AML-193 (cell line): ENCODE measurements around the gene DOCK6.

Experiments used
- DNase-seq, 2 experiments: peaks; one replicate each; lab custom pipeline; 2025; lab: John Stamatoyannopoulos, UW

DOCK6 gene, protein sequence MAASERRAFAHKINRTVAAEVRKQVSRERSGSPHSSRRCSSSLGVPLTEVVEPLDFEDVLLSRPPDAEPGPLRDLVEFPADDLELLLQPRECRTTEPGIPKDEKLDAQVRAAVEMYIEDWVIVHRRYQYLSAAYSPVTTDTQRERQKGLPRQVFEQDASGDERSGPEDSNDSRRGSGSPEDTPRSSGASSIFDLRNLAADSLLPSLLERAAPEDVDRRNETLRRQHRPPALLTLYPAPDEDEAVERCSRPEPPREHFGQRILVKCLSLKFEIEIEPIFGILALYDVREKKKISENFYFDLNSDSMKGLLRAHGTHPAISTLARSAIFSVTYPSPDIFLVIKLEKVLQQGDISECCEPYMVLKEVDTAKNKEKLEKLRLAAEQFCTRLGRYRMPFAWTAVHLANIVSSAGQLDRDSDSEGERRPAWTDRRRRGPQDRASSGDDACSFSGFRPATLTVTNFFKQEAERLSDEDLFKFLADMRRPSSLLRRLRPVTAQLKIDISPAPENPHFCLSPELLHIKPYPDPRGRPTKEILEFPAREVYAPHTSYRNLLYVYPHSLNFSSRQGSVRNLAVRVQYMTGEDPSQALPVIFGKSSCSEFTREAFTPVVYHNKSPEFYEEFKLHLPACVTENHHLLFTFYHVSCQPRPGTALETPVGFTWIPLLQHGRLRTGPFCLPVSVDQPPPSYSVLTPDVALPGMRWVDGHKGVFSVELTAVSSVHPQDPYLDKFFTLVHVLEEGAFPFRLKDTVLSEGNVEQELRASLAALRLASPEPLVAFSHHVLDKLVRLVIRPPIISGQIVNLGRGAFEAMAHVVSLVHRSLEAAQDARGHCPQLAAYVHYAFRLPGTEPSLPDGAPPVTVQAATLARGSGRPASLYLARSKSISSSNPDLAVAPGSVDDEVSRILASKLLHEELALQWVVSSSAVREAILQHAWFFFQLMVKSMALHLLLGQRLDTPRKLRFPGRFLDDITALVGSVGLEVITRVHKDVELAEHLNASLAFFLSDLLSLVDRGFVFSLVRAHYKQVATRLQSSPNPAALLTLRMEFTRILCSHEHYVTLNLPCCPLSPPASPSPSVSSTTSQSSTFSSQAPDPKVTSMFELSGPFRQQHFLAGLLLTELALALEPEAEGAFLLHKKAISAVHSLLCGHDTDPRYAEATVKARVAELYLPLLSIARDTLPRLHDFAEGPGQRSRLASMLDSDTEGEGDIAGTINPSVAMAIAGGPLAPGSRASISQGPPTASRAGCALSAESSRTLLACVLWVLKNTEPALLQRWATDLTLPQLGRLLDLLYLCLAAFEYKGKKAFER (N-terminal part only)

GRCh38 chr19:11261971-11262839 lies at the start of gene DOCK6:
Gene DOCK6, minus strand, starts transcription at chr19:11262524. Its CDS starts 84 bp downstream, at chr19:11262440.
- no peak for DNase-seq

DNA sequence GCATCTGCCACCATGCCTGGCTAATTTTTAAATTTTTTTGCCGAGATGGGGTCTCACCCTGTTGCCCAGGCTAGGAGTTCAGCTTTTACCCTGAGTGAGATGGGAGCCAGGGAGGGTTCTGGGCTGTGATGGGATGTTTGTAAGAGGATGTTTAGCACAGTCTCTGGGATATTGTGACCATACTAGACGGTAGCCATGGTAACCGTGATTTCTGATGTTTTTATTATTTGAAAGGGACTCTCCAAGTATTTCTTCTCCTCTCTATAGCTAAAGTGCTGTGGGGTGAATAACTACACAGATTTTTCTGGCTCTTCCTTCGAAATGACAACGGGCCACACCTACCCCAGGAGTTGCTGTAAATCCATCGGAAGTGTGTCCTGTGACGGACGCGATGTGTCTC lies 44.0 kb upstream of the DOCK6 start:
- DNase-seq: no peak

GRCh38 chr19:11304936-11305335 lies 42.6 kb upstream of the DOCK6 start:
- DNase-seq: no peak

GRCh38 chr19:11300811-11301120 lies 38.4 kb upstream of the DOCK6 start:
- no peak for DNase-seq

DNA sequence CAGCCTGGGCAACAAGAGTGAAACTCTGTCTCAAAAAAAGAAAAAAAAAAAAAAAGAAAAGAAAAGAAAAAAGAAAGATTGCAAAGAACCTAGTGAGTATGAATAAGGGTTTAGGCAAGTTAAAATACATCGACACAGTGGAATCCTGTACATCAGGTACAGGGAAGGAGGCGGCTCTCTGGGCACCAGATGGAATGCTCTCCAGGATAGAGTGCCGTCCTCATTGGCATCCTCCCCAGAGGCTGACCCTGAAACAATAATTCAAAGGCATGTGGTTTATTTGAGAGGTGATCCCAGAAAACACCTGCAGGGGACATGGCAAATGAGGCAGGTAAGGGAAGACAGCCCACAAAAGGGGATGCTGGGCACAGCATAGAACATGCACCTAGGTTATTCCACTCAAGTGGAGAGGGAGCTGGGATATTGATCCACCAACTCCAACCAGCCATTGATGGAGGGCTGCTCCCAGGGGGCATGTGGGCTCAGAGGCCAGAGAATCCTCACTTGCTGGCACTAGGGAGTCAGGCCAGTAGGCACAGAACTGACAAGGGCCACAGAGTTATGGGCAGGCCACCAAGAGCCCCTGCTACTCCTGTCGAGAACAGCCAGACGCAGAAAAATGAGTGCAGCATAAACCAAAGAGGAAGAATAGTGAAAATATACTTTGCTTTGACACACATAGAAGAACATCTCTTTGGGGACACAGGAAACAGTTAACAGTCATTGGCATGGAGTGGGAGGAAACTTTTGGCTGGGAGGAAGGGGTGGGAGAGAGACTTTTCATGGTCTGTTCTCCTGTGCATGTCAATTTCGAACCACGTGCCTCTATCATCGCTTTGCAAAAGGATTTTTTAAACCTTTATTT lies 37.9 kb upstream of the DOCK6 start:
- DNase-seq: no peak

DNA sequence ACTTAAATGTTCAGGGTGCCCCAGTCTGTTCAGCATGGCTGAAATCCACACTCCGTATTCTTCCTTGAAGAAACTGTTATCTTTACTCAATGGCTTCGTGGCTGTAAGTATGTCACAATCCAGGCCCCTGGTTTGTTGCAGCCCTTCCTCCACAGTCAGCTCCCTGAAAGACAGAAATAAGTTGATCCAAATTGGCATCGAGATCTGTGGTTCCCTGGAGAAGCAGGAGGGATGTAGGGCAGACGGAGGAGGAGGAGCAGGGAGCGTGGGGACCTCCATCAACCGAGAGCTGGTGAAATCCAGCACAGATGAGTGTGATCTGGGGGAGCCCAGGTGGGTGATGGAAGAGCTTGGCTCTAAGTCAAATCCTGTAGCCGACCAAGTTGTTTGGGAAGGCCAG lies 33.9 kb upstream of the DOCK6 start:
- DNase-seq: peak; percentile 17 to 40

DNA sequence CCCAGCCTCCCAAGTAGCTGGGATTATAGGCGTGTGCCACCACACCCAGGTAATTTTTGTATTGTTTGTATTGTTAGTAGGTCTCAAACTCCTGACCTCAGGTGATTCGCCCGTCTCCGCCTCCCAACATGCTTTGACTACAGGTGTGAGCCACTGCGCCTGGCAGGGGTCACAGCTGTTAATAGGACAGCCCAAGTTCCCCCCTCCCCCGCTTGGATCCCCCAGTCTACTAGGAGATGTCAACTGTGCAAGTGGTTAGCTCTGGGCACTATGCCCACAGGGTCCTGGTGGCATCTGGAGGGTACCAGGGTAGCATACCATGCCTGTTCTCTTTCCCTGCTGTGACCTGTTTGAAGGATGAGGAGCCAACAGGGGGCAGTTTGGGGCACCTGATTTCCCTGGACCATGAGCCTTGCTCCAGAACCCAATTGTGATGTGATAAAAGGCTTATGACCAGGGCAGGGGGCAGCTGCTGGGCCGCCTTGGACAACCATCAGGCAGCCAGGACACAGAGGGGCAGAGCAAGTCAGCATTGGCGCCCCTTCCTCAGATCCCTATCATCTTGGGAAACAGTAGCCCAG lies 33.4 kb upstream of the DOCK6 start, which contains the start of gene TSPAN16:
Gene TSPAN16 (plus strand): TSS at position 496 of the 581 bp plus-strand sequence. CDS start 138 bp downstream, outside the sequence.
- DNase-seq: no peak

GRCh38 chr19:11295180-11295579 lies 32.9 kb upstream of the DOCK6 start:
- DNase-seq: no peak

- DNase-seq: peak; percentile 76 to 81
These were observed 31.4 kb upstream of the DOCK6 start for GRCh38 chr19:11293433-11294389.

DNA sequence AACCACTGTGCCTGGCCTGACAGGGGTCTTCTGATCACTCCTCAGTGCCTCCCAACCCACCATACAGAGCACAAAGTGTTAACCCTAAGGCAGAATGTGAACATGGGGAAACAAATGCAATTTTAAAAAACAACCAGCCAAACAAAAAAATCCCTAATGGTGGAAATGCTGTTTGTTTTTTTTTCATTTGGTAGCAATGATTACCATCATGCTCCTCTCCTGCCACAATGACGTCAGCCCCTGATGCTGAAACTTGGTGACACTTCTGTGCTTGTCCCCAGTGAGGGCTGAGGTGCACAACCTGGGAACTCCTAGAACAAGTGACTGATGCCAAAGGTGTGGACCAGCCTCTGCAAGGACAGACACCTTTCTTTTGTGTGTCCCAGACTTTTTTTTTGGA lies 29.7 kb upstream of the DOCK6 start:
- DNase-seq: no peak

GRCh38 chr19:11291415-11291814 lies 29.1 kb upstream of the DOCK6 start:
- DNase-seq: no peak

- DNase-seq: no peak
These were observed 27.9 kb upstream of the DOCK6 start for GRCh38 chr19:11290256-11290655.

GRCh38 chr19:11288349-11288748 lies 26.0 kb upstream of the DOCK6 start:
- peak; percentile 36 to 47 for DNase-seq

GRCh38 chr19:11286312-11286974 lies 24.1 kb upstream of the DOCK6 start:
- no peak for DNase-seq

DNA sequence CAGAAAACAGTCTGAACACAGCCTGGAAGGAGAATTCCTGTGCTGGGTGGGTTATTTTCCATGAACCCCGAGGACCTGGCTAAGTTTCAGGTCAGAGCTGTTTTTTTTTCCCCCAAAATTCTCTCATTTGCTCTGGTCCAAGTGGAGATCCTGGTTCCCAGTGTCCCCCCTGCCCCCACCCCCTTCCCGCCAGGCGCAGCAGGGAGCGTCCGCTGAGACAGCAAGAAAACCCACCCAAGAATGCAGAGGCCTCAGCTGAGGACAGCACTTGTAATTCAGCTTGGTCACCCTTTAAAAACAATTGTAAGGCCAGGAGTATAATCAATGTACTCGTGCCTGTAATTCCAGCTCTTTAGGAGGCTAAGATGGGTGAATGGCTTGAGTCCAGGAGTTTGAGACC lies 22.2 kb upstream of the DOCK6 start:
- DNase-seq: no peak

DNA sequence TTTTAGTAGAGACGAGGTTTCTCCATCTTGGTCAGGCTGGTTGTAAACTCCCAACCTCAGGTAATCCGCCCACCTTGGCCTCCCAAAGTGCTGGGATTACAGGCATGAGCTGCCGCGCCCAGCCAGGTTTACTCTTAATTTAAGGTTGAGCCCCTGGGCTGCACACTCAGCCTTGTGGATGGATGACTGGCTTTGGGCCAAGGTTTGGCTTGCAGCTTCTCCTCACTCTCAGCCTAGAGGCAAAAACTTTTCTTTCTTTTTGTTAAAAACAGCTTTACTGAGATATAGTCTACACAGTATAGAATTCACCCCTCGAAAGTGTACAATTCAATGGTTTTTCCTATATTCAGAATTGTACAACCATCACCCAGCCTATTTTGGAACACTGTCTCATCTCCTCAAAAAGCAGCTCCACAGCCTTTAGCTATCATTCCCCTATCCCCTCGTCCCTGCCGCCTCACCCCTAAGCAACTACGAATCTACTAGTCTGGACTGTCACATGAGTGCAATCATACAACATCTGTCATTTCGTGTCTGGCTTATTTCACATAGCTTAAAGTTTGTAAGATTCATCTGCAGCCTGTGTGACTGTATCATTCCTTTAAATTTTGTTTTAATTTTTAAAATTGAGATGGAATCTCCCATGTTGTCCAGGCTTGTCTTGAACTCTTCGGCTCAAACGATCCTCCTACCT lies 19.2 kb upstream of the DOCK6 start:
- no peak for DNase-seq

GRCh38 chr19:11279505-11280236 lies 17.3 kb upstream of the DOCK6 start:
- DNase-seq: peak; percentile 80 to 86
